DMS114 treated with DMSO at 0.1 percent for 48 hours (cell line): ENCODE measurements around the gene MMP17.
"Not testable (repeated sequence)": the region's sequence is repeated elsewhere in the genome, so short reads cannot be mapped to it uniquely, and the experiment has no call there.

Source experiments
- DNase-seq: peaks from one replicate; lab custom pipeline; 2025; ENCODE audit not compliant: unreplicated experiment; lab: John Stamatoyannopoulos, UW

The MMP17 gene

DNA sequence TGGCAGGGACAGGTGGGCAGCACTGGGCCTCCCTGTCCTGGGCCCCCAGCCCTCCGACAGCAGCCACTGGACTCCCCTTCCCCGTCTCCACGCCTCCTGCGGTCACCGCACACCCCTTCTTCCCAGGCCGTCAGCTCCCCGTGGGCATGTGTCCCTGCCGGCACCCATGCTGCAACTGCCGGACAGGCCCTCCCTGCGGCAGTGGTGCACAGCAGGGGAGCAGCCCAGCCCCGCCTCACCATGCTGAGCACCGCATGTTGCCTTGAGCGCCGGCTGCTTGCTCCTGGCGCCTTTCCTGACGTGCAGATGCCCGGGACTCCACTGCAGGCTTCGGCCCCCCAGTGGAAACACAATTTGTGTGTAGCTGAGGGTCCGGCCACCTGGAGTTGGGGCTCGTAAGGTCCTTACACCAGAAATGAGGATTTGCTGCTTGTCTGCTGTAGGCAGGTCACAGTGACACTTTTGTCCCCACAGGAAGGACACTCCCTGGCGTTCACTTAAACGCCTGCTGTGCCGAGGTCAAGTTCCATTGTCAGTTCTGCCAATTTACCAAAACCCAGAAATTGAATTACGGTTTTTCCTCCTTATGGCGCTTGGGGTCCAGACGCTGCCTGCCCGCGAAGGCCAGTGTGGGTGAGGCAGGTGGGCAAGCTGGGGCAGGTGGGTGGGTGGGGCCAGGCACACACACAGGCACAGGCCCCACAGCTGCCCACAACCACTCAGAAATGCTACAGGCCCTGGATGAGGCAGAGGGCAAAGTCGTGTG lies 28.2 kb upstream of the MMP17 start:
- no peak for DNase-seq

DNA sequence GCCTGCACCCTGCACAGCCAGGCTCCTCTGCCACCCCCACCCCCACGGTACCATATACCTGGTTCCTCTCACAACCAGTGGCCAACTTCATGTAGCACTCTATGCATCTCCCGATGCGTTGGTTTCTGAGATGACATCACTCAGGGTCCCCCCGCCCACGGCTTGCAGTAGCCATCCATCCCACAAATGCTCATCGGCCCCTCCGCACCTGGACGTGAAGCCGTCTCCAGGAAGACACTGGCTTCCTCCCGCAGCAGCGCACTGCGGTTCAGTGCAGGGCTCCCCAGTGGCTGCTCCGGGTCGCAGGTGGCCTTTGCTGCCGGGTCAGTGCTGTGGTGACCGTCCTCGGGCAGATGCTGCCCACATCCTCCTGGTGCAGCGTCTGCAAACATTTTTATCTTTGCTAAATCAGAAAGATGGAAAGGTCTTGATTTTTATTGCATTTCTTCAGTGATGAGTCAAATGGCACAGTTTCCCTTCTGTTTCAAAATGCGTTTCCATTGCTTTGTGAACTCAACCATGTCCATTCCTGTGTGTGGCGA lies 27.5 kb upstream of the MMP17 start:
- no peak for DNase-seq

DNA sequence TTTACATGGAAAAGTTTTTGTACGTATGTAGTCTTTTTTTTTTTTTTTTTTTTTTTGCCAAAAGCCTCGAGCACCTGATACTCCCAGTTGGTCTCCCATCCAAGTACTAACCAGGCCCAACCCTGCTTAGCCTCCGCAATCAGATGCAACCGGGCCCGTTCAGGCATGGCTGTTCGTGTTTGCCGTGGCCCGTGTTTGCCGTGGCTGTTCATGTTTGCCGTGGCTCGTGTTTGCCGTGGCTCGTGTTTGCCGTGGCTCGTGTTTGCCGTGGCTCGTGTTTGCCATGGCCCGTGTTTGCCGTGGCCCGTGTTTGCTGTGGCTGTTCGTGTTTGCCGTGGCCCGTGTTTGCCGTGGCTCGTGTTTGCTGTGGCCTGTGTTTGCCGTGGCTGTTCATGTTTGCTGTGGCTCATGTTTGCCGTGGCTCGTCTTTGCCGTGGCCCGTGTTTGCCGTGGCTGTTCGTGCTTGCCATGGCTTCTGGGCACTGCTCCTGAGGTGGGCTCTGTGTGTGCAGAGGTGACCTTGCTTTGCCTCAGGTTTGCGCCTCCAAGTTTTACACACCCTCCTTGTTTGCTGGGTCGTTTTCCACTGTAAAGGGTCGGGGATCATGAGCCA lies 26.8 kb upstream of the MMP17 start:
- DNase-seq, result no peak

DNA sequence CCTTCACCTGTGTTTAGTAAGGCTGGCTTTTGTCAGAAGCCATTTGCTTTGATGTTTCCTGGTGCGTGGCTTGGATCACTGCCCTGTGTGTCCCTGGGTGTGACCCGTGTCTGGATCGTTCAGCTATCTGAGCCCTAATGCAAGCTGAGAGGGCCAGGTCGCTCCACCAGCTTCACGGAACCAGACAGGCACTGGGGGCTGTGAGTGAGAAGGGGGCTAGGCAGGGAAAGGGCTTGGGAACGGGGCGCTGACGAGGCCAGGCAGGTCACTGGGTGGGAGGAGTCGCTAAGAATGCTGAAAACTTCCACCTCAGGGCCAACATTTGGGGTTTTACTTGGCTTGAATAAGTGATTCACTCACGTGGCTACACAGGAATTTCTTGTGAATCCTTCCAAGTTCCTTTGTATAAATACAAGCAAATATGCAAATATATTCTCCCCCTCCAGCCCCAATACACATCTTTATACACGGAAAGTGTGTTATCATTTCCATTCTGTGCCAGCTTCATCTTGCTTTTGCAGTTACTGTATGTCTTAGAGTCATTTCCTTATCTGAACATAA lies 24.2 kb upstream of the MMP17 start:
- no peak for DNase-seq

DNA sequence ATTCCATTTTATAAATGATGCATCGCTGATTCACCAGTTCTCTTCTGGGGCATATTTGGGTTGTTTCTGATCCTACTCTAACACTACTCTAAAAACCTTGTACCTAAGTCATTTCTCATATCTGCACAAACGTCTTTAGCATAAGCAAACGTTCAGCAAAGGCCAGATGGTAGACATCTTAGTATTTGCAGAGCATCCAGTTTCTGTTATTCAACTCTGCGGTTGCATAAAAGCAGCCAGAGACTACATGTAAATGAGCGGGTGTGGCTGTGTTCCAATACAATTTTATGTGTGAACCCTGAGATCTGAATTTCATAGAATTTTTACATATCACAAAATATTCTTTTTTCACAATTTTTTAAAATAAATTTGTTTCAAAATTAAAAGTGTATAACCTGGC lies 22.8 kb upstream of the MMP17 start:
- no peak for DNase-seq

DNA sequence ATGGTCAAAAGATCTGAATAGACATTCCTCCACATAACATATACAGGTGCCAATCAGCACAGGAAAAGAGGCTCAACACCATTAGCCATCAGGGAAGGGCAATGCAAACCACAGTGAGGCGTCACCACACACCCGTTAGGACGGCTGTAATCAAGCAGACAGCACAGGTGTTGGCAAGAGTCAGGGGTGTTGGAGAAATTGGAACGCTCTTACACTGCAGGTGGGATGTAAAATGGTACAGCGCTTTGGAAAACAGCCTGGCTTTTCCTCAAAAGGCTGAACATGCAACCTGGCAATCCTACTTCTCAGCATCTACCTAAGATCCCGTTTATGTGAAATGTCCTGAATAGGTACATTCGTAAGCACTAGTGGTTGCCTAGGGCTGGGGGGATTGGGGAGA lies 21.5 kb upstream of the MMP17 start:
- DNase-seq, result no peak

DNA sequence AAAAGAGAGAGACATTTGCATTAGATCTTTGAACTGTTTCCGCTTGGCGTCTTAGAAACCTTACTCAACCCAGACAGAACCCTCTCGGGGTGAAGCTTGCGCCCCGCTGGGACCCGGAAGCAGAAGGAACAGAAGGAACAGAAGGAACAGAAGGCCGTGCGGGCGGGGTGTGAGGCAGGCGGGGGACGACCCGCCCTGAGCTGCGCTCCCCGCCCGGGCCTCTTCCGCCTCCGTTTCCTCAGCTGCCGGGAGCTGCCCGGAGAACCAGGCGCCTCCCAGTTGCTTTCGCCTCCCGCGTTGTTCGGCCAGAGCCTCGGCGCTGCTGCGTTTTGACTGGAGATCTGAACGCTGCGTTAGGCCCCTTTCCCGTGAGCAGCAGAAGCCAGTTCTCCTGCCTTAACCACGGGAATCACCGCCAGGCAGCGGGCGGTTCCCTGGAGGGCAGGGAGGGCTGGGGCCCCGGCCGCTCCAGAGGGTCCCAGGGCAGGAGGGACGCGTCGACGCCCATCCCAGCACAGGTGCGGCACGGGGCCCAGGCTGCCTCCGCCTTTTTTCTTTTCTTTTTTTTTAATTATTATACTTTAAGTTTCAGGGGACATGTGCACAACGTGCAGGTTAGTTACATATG lies 19.3 kb upstream of the MMP17 start:
- no peak for DNase-seq

DNA sequence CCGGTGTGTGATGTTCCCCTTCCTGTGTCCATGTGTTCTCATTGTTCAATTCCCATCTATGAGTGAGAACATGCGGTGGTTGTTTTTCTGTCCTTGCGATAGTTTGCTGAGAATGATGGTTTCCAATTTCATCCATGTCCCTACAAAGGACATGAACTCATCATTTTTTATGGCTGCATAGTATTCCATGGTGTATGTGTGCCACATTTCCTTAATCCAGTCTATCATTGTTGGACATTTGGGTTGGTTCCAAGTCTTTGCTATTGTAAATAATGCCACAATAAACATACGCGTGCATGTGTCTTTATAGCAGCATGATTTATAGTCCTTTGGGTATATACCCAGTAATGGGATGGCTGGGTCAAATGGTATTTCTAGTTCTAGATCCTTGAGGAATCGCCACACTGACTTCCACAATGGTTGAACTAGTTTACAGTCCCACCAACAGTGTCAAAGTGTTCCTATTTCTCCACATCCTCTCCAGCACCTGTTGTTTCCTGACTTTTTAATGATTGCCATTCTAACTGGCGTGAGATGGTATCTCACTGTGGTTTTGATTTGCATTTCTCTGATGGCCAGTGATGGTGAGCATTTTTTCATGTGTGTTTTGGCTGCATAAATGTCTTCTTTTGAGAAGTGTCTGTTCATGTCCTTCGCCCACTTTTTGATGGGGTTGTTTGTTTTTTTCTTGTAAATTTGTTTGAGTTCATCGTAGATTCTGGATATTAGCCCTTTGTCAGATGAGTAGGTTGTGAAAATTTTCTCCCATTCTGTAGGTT lies 18.5 kb upstream of the MMP17 start:
- not testable (repeated sequence) for DNase-seq

DNA sequence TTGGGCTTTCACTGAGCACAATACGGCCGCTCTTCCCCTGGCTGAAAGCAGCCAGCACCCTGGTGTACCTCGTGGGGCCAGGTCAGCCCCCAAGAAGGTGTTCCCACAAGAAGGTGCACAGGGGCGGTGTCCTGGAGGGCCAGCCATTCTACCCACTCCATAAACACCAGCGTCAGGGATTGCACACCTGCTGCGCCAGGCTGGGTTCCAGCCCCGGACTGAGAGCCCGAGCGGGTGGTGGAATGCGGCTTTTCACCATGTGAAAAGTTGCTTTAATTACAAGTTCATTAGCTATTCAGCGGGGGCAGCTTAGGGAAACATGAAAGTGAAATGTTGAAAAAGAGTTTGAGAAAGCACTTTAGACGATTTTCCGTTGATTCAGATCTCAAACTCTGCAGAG lies 17.5 kb upstream of the MMP17 start:
- DNase-seq, result no peak

DNA sequence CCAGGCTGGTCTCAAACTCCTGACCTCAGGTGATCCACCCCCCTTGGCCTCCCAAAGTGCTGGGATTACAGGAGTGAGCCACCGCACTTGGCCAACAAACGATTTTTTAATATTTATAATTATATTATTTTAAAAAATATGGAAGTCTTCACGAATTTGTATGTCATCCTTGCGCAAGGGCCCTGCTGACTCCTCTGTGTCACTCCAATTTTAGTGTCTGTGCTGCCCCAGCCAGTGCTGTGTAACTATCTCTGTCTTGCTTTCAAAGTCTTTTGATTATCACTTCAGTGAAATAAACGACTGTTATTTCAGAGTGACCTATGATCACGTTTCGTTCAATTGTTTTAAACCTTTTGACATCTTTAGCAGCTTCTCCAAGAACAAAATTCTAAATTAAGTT lies 13.1 kb upstream of the MMP17 start:
- no peak for DNase-seq

DNA sequence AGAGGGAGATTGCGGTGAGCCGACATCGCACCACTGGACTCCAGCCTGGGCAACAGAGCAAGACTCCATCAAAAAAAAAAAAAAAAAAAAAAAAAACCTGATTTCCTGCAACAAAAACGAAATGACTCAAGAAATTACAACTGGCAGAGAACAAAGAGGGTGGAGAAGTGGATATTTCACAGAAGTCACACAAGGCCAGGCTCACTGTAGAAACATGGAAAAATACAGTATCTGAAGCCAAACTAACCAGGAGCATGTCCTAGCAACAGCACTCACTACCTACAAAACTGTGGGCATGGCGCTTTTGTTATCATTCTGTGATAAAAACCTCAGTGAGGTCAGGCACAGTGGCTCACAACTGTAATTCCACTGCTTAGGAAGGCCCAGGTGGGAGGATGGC lies 11.7 kb upstream of the MMP17 start:
- no peak for DNase-seq

DNA sequence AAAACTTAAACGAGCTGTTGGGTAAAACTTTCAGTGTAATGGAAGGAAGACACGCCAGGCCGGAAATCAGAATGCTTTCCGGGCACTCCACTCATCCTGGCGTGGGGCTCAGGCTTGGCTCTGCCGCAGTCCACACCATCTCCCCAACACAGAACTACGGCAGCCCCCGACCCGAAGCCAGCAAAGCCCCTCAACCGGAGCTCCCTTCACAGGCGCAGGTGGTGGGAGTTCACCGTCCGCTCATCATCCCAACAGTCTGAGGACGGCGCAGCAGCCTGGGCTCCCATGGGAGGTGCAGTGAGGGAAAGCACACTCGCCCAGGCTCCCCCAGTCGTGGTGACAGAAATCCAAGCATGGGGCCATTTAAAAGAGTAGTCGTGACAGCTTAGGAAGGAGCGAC lies 11.0 kb upstream of the MMP17 start:
- no peak for DNase-seq

DNA sequence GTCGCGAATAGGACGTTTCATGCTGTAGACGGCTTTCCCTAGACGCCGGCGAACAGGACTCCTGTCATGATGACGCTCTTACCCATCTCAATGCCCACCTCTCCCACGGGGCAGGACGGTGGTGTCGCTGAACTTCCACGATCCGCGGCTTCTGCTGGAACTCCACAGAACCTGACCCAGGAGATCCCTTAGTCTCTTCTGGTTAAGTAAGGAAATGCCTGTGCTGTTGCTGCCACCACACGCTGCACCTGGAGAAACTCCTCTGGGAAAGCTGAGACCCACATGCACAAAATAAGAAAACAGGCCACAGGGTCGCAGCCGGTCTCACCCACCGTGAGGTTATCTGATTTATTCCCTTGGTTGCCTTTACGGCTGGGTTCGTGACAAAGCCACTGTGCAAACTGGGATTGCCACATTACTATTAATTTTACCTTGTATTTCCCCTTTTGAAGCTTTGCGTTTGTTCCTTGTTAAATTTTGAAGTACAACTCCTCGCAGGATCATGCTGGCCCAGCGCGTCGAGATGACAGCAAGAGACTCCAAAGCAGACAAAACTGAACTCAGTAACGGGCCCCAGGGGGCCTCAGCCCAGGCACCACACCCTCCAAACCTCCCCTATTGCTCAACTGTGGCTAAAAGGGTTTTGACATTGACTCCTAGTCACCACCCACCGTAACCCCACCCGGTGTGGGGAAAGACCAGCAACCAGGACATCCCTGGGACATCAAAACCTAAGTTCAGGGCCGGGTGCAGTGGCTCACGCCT lies 9.2 kb upstream of the MMP17 start:
- no peak for DNase-seq

DNA sequence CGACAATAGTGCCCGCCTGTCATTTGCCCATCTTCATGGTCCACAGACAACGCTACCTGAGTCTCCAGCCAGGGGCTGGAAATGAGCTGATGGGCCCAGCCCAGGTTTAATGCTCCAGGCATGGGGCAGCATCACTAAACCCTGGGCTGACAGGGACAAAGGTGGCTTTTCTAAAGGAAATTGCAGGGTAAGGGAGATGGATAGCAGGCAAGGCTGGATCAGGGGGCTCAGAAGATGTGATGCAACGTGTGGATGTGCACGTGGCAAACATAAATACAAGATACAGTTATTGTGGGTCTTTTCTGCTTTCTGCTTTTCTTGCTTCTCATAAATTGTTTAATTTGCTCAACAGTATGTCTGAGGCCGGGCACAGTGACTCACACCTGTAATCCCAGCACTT lies 3.7 kb upstream of the MMP17 start:
- DNase-seq, result no peak

DNA sequence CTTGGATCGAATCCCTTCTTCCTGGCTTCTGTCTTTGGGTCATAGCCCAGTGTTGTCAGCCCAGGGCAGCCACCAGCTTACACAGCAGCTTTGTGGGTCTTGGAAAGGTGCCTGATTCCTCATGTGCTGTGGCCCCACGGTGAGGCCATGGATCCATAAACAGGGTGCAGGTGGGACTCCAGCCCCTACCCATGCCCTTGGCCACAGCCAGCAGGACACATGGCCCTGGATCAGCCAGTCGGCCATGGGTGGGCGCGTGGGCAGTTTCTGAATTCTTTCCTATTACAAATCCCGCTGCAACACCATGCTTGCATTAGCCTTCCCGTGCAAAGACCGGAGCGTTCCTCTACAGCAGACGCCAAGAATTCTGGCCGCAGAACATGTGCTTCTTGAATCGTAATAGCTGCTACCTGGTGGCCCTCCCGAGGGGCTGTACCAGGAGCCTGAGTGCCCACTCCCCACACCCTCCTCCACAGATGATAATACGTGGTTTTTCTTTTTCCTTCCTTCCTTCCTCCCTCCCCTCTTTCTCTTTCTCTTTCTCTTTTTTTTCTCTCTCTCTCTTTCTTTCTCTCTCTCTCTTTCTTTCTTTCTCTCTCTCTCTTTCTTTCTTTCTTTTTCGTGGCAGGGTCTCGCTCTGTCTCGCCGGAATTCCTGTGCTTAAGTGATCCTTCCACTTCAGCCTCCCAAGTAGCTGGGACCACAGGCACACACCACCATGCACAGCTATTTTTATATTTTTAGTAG lies 2.9 kb upstream of the MMP17 start:
- DNase-seq, result no peak

DNA sequence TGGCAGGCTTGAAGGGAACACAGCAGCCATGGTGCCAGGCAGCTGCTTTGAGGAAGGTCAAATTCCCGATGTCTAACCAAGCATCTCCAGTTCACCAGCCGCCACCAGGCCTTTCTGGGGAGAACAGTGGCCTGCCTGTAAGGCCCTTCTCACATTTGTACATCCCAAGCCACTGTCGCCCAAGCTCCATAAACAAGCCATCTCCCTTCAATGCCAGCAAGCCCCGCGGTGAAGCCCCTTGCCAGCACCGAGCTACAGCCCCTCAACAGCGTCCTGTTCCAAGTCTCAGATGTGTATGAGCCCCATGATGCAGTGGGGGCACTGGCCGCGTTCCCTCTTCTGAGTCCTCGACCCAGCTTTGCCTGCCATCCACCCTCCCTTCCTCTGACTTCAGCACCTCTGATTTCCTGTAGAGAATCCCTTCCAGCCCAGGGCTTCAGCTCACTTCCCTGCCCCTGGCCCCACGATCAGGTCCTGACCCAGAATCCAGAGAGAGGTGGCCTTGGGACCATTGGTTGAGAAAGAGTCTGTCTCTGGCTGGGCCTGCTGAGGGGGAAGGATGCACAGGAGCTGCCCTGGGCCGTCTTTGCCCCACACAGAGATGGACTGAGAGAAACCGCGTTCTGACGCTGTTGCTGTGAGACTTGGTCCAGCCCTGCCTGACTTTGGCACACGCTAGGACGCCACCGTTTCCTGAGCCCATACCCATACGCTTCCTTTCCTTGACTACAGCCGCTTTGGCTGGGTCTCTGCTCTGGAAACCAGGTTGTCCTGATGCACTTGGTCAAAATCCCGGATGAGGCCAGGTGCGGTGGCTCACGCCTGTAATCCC lies 1.9 kb upstream of the MMP17 start:
- no peak for DNase-seq

DNA sequence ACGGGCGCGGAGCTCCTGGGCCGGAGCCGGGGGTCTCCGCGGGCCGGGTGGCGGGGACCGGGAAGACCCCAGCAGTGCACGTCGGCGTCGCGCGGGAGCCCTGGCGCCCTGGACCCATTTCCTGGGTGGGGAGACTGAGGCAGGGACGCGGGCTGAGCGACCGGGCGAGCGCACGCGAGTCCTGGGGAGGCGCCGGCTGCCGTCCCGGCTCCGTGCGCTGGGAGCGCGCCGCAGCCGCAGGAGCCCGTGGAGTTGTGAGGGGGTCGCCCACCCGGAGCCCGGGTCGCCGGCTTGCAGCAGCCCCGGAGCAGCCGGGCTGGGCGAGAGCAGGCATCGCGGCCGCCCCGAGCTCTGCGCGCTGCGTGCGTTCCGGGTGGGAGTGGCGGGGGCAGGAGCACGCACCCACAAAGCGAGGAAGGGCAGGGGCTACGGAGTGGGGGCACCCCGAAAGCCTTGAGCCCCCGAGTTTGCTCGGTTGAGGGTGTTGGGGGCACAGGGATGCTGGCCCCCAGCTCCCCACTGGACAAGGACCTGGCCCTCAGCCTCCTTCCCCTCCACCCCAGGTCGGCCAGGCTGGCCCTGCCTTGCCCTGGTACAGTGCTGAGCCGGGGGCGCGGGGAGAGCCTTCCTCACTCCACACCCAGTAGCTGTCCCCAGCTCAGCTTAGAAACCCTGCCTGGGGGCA lies 620 bp downstream of the MMP17 start:
- DNase-seq, result no peak

DNA sequence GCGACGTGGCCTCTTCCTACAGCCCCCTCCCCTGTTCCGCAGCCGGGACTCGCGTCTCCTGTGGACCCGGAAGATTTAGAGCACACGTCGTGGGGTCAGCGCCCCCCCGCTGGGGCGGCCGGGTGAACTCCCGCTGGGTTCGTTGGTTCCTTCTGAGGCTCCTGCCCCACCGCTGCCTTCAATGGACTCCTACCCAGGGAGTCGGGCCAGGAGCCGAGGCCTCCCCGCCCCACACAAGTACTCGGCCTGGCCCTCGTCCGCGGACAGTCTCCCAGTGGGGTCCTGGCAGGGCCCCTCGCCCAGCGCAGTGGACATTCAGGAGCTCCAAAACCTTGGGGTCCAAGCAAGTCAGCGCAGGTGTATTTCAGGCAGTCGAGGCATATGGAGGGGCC lies 1.2 kb downstream of the MMP17 start:
- no peak for DNase-seq
